ENCODE data around the gene PKD1L1. TPM values are rescaled to one million over a fixed set of nuclear protein-coding genes. Genes with fewer than 3 reads are reported as not detected.

PKD1L1 gene
- total RNA-seq, 3 donors from 2014 or later (not counting 1 experiment from before 2014, with no cell fraction given): 0.33 to 0.48 (median 0.38) TPM

DNA sequence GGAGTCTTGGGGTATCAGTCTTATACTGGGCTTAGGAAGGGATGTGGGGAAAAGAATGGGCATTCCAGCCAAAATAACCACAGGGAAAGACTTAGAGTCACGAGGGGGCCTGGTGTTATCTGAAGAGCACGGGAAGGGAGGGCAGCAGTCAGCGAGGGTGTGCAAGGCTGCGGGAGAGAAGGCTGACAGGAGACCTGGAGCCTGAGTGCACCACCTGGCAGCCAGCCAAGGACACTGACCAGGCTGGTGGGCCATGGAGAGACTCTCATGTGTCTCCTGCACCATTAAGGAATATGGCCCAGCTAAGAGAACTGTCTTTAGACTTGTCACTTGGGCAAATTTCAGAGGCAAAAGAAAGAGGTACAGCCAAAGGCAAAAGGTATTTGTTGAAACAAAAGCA lies 69.6 kb downstream of the PKD1L1 start:
- H3K9me3 Mint-ChIP-seq: no peaks in the 10 kb centered on the region

DNA sequence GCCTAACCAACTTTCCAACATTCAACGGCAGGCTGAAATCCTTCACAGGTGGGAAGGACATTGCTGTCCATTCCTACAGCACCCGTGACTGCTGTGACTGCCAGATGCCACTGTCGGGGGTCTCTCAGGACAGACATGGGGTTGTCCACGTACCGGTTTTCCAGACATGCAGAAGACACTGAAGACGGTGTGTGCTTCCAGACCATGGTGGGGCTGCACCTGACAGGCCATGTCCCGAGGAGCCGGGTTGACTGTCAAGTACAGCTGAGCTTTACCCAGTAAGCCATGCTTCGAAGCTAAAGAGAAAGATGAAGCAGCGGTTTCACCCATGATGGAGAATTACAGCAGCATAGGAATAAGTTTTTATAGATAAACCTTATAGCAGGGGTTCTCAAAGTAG lies 70.9 kb downstream of the PKD1L1 start:
- Mint-ChIP-seq H3K27ac (no peak overlapping the region), H3K27me3 (ENCODE audit: low read depth in 2 of 2) (peaks cover 0 to 4% of the 10 kb centered on the region in 2 donors), H3K36me3 (no peaks in the 10 kb centered on the region), H3K9me3 (no peaks in the 10 kb centered on the region), H3K4me3 (no peak overlapping the region), H3K4me1 (no peaks in the 10 kb centered on the region)
- TF ChIP-seq, protein P1, sequence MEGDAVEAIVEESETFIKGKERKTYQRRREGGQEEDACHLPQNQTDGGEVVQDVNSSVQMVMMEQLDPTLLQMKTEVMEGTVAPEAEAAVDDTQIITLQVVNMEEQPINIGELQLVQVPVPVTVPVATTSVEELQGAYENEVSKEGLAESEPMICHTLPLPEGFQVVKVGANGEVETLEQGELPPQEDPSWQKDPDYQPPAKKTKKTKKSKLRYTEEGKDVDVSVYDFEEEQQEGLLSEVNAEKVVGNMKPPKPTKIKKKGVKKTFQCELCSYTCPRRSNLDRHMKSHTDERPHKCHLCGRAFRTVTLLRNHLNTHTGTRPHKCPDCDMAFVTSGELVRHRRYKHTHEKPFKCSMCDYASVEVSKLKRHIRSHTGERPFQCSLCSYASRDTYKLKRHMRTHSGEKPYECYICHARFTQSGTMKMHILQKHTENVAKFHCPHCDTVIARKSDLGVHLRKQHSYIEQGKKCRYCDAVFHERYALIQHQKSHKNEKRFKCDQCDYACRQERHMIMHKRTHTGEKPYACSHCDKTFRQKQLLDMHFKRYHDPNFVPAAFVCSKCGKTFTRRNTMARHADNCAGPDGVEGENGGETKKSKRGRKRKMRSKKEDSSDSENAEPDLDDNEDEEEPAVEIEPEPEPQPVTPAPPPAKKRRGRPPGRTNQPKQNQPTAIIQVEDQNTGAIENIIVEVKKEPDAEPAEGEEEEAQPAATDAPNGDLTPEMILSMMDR (IDR thresholded peaks at IDR 0.05): no peak
- DNase-seq (no peak), ATAC-seq (no peak)
- no peak overlapping the region for H3K27ac ChIP-seq (ENCODE audit: low read length)
- H3K9me3 ChIP-seq (ENCODE audit: control insufficient read depth, insufficient read depth, low read length): no peaks in the 10 kb centered on the region
- no peak overlapping the region for H3K4me3 ChIP-seq (ENCODE audit: low read length)
- H3K4me1 ChIP-seq (ENCODE audit: control insufficient read depth, insufficient read depth, low read length): no peaks in the 10 kb centered on the region
- WGBS (ENCODE audit: insufficient coverage): 91% methylated on average over 10 of the region's 10 CpGs
- no peaks in the 10 kb centered on the region for H3K36me3 ChIP-seq (ENCODE audit: control insufficient read depth, insufficient read depth, low read length)
- no peaks in the 10 kb centered on the region for H3K27me3 ChIP-seq (ENCODE audit: control insufficient read depth, insufficient read depth, low read length)
- intact Hi-C loops (cut with micrococcal nuclease): no loop called here

More for the DNA sequence above, 69.6 kb downstream of the PKD1L1 start:
- Histone ChIP-seq H3K4me3 (ENCODE audit: low read length) (no peak overlapping the region), H3K36me3 (ENCODE audit: control insufficient read depth, insufficient read depth, low read length) (no peaks in the 10 kb centered on the region), H3K27ac (ENCODE audit: low read length) (no peak overlapping the region), H3K4me1 (ENCODE audit: control insufficient read depth, insufficient read depth, low read length) (no peaks in the 10 kb centered on the region), H3K9me3 (ENCODE audit: control insufficient read depth, insufficient read depth, low read length) (no peaks in the 10 kb centered on the region), H3K27me3 (ENCODE audit: control insufficient read depth, insufficient read depth, low read length) (no peaks in the 10 kb centered on the region)
- H3K36me3 Mint-ChIP-seq: no peaks in the 10 kb centered on the region
- intact Hi-C loops (cut with micrococcal nuclease): no loop called here
- TF ChIP-seq, protein P1 (IDR thresholded peaks at IDR 0.05): no peak
- DNase-seq: no peak
- peaks cover 0 to 4% of the 10 kb centered on the region in 2 donors for H3K27me3 Mint-ChIP-seq (ENCODE audit: low read depth in 2 of 2)
- no peak overlapping the region for H3K27ac Mint-ChIP-seq
- WGBS (ENCODE audit: insufficient coverage): 81% methylated on average over 4 of the region's 4 CpGs
- no peak for ATAC-seq
- H3K4me1 Mint-ChIP-seq: no peaks in the 10 kb centered on the region
- H3K4me3 Mint-ChIP-seq: no peak overlapping the region

- 70% methylated on average over 2 of the region's 2 CpGs for WGBS (ENCODE audit: insufficient coverage)
Measured at GRCh38 chr7:47875998-47876744, 72.1 kb downstream of the PKD1L1 start.

More at GRCh38 chr7:47875998-47876744, 72.1 kb downstream of the PKD1L1 start:
- no peaks in the 10 kb centered on the region for H3K9me3 Mint-ChIP-seq
- H3K36me3 Mint-ChIP-seq: no peaks in the 10 kb centered on the region
- TF ChIP-seq, protein P1 (IDR thresholded peaks at IDR 0.05): no peak
- H3K4me1 Mint-ChIP-seq: no peaks in the 10 kb centered on the region
- H3K27me3 Mint-ChIP-seq (ENCODE audit: low read depth in 2 of 2): peaks cover 0 to 4% of the 10 kb centered on the region in 2 donors
- no peak overlapping the region for H3K27ac Mint-ChIP-seq
- no peak for DNase-seq
- H3K36me3 ChIP-seq (ENCODE audit: control insufficient read depth, insufficient read depth, low read length): no peaks in the 10 kb centered on the region
- no peaks in the 10 kb centered on the region for H3K27me3 ChIP-seq (ENCODE audit: control insufficient read depth, insufficient read depth, low read length)
- H3K4me3 ChIP-seq (ENCODE audit: low read length): no peak overlapping the region
- intact Hi-C loops (cut with micrococcal nuclease): no loop called here
- H3K27ac ChIP-seq (ENCODE audit: low read length): no peak overlapping the region
- no peak for ATAC-seq
- no peak overlapping the region for H3K4me3 Mint-ChIP-seq
- no peaks in the 10 kb centered on the region for H3K4me1 ChIP-seq (ENCODE audit: control insufficient read depth, insufficient read depth, low read length)
- H3K9me3 ChIP-seq (ENCODE audit: control insufficient read depth, insufficient read depth, low read length): no peaks in the 10 kb centered on the region
